Activated CD4-positive, alpha-beta T cell treated with anti-CD3 and anti-CD28 coated beads for 36 hours (primary cell): ENCODE results near the gene KLRC4. TPM values are rescaled to one million over a fixed set of nuclear protein-coding genes. Genes with fewer than 3 reads are reported as not detected.
"Not testable (repeated sequence)": the region's sequence is repeated elsewhere in the genome, so short reads cannot be mapped to it uniquely, and the experiment has no call there.

Experiments
- ATAC-seq: fragments of 200-7000 bp; cut with Tn5 transposase; one replicate; pipeline ENCODE4 v1.10.0; 2021; ENCODE audit warnings: mild to moderate bottlenecking, moderate library complexity
- CTCF ChIA-PET: fragments of 350-600 bp; sonication (Branson Sonifier 250); formaldehyde crosslinking; loops from one replicate; lab custom pipeline; 2021; ENCODE audit warnings: antibody characterized with exemption; lab: Charles Lee
- POLR2A ChIA-PET: fragments of 350-600 bp; sonication (Branson Sonifier 250); formaldehyde crosslinking; loops from one replicate; lab custom pipeline; 2021; ENCODE audit warnings: antibody characterized with exemption, inconsistent platforms; lab: Charles Lee
- DNase-seq: peaks from one replicate; pipeline ENCODE4 v3.0.0-alpha.2; 2020
- H3K27ac Mint-ChIP-seq: one replicate; pipeline ENCODE4 v1.8.0; 2021; ENCODE audit warnings: mixed read lengths
- H3K27me3 Mint-ChIP-seq: one replicate; pipeline ENCODE4 v1.8.0; 2021; ENCODE audit warnings: mixed read lengths
- H3K36me3 Mint-ChIP-seq: one replicate; pipeline ENCODE4 v1.8.0; 2021; ENCODE audit warnings: low read depth, mixed read lengths
- H3K4me1 Mint-ChIP-seq: one replicate; pipeline ENCODE4 v1.8.0; 2021; ENCODE audit warnings: mixed read lengths
- H3K4me3 Mint-ChIP-seq: one replicate; pipeline ENCODE4 v1.8.0; 2021; ENCODE audit warnings: mild to moderate bottlenecking, moderate library complexity, mixed read lengths
- H3K9me3 Mint-ChIP-seq: one replicate; pipeline ENCODE4 v1.8.0; 2021; ENCODE audit warnings: low read depth, mixed read lengths
- intact Hi-C, 2 experiments: fragments of 100-400 bp; cut with DNase I in 1 of 2; cut with micrococcal nuclease in 1 of 2; formaldehyde crosslinking; loops; one replicate each; pipeline versions ENCODE4 v1.14.2 to v1.15.1; 2022 to 2024; cut with DNase I, micrococcal nuclease
- total RNA-seq, 2 experiments: library from RNA; stranded (reverse); gene quantifications; one replicate each; pipeline ENCODE4 v1.2.3, GENCODE V29; 2021

The KLRC4 gene
- total RNA-seq, 2 experiments from 2014 or later: not detected

DNA sequence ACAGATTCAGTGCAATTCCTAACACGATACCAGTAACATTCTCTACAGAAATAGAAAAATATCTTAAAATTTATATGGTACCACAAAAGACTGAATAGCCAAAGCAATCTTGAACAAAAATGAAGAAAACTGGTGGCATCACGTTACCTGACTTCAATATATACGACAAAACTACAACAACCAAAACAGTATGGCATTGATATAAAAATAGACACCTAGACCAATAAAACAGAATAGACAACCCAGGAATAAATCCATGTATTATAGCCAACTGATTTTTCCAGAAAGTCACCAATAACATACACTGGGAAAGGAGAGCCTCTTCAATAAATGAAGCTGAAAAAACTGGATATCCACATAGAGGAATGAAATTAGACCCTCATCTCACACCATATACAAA lies 25.4 kb downstream of the KLRC4 start:
- Mint-ChIP-seq H3K27me3 (peaks cover 10% of the 10 kb centered on the region), H3K9me3 (no peaks in the 10 kb centered on the region), H3K4me3 (no peak overlapping the region), H3K27ac (no peak overlapping the region), H3K36me3 (no peaks in the 10 kb centered on the region), H3K4me1 (no peaks in the 10 kb centered on the region)
- no peak for DNase-seq
- ChIA-PET CTCF (interaction anchor here (0.6 kb wide), 1 partner anchor 224 kb away, joined by 3 read pairs; no protein-coding TSS in a partner anchor), POLR2A (no interaction called here)
- intact Hi-C loops: no loop called here
- no peak for ATAC-seq

DNA sequence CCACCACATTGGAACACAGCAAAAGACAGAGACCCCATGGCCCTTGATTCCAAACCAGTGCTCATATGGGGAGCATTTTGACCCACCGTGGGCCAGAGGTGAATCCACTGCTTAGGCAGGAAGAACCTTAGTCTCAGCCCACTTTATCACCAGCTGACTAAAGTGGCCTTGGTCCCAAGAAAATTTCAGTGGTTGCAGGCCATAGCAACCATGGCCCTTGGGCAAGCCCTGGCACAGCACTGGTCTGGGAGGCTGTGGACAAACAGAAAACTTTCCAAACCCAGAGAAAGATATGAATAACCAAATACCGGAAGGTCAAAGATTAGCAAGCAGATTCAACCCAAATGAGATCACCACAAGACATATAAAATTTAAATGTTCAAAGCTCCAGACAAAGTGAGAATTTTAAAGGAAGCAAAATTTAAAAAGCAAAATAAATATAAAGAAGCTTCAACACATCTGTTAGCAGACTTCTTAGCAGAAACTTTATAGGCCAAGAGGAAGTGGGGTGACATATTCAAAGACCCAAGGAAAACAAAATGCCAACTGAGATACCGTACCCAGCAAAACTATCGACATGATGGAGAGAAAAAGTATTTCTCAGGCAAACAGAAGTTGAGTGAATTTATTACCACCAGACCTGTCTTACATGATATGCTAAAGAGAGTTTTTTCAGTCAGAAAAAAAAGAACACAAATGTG lies 27.5 kb downstream of the KLRC4 start:
- no peak overlapping the region for H3K27ac Mint-ChIP-seq
- ChIA-PET CTCF (no interaction called here), POLR2A (no interaction called here)
- intact Hi-C loops: no loop called here
- H3K4me1 Mint-ChIP-seq: no peaks in the 10 kb centered on the region
- H3K36me3 Mint-ChIP-seq: no peaks in the 10 kb centered on the region
- peaks cover 6% of the 10 kb centered on the region for H3K27me3 Mint-ChIP-seq
- H3K4me3 Mint-ChIP-seq: no peak overlapping the region
- DNase-seq: no peak
- H3K9me3 Mint-ChIP-seq: no peaks in the 10 kb centered on the region
- ATAC-seq: no peak

DNA sequence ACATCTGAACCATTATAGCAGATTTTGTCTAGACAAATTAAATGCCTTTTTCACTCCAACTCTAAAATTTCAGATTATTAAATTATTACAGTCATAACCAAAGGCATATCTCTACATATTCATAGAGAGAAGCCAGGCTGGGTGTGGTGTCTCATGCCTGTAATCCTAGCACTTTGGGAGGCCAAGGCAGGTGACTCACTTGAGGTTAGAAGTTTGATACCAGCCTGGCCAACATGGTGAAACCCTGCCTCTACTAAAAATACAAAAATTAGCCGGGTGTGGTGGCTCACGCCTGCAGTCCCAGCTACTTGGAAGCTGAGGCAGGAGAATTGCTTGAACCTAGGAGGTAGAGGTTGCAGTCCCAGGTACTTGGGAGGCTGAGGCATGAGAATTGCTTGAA lies 30.8 kb downstream of the KLRC4 start:
- CTCF ChIA-PET, intact Hi-C loops, H3K27me3 Mint-ChIP-seq, H3K4me3 Mint-ChIP-seq, H3K27ac Mint-ChIP-seq, DNase-seq, POLR2A ChIA-PET, H3K9me3 Mint-ChIP-seq, H3K4me1 Mint-ChIP-seq, H3K36me3 Mint-ChIP-seq: not testable (repeated sequence)
- ATAC-seq: peak; percentile 26

DNA sequence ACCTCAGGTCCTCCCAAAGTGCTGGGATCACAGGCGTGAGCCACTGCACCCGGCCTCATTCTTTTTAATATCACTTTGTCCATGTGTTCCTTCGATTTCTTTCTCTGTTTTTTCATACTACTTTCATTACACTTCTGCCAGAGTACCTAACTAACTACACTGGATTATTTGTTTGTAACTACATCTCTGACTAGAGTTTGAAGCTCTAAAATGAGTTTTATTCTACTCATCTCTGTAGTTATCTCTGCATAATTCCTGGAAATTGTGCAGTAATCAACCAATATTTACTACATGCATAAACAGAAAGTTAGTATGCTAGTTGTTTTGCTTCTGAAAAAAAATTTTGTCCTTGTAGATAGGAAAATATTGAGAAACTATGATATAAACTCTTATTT lies 34.9 kb downstream of the KLRC4 start:
- H3K36me3 Mint-ChIP-seq: no peaks in the 10 kb centered on the region
- H3K27me3 Mint-ChIP-seq: no peaks in the 10 kb centered on the region
- CTCF ChIA-PET: no interaction called here
- POLR2A ChIA-PET: no interaction called here
- intact Hi-C loops: no loop called here
- no peak overlapping the region for H3K27ac Mint-ChIP-seq
- H3K4me3 Mint-ChIP-seq: no peak overlapping the region
- H3K4me1 Mint-ChIP-seq: peaks cover 6% of the 10 kb centered on the region
- no peak for ATAC-seq
- no peaks in the 10 kb centered on the region for H3K9me3 Mint-ChIP-seq
- no peak for DNase-seq

DNA sequence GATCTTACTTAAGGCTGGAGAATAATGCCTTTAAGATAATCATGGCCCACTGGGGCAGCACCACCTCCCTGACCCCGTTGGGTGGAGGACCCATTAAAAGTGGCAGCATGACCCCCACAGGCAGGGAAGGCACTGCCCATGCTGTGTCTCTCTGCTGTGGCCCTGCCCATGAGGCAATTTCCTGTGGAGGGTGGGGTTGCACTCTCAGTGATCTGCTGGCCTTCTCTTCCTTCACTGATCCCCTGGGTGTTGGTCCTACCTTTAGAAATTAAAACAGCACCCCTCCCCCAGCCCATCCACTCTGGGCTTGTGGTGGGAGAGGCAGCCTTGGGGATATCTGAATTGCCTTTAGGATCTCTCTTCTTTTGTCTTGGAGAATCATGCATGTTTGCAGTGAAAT lies 37.0 kb downstream of the KLRC4 start:
- Mint-ChIP-seq H3K4me3 (no peak overlapping the region), H3K27ac (no peak overlapping the region), H3K36me3 (peaks cover 1% of the 10 kb centered on the region), H3K27me3 (no peaks in the 10 kb centered on the region), H3K4me1 (peaks cover 10% of the 10 kb centered on the region), H3K9me3 (peaks cover 4% of the 10 kb centered on the region)
- ATAC-seq: no peak
- no peak for DNase-seq
- intact Hi-C loops: no loop called here
- POLR2A ChIA-PET: no interaction called here
- CTCF ChIA-PET: no interaction called here

DNA sequence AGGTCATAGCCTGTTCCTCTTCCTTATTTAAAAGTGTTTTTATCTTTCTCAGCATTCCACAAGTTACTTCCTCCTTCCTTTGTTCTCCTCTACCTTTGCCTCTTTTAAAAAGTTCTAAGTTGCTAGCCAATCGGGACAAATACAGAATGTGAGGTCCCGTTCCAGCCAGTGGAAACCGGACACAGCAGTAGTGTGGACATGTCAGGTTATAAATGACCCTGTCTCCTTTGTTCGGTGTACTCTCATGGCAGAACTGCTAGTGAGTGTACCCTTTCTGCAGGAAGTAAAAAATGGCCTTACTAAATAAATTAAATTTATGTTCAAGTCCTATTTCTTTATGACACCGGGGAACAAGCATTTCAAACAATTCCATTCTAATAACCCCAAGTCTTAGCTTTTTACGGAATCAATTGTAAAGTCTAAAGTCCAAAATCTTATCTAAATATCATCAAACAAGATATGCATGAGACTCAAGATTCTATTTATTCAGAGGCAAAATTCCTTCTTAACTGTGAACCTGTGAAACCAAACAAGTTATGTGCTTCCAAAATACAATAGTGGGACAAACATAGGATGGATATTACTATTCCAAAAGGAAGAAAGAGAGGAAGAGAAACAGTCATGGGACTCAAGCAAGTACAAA lies 37.5 kb downstream of the KLRC4 start:
- H3K4me1 Mint-ChIP-seq, H3K4me3 Mint-ChIP-seq, H3K9me3 Mint-ChIP-seq, H3K36me3 Mint-ChIP-seq, intact Hi-C loops, DNase-seq, H3K27ac Mint-ChIP-seq, POLR2A ChIA-PET, ATAC-seq, H3K27me3 Mint-ChIP-seq, CTCF ChIA-PET: not testable (repeated sequence)

DNA sequence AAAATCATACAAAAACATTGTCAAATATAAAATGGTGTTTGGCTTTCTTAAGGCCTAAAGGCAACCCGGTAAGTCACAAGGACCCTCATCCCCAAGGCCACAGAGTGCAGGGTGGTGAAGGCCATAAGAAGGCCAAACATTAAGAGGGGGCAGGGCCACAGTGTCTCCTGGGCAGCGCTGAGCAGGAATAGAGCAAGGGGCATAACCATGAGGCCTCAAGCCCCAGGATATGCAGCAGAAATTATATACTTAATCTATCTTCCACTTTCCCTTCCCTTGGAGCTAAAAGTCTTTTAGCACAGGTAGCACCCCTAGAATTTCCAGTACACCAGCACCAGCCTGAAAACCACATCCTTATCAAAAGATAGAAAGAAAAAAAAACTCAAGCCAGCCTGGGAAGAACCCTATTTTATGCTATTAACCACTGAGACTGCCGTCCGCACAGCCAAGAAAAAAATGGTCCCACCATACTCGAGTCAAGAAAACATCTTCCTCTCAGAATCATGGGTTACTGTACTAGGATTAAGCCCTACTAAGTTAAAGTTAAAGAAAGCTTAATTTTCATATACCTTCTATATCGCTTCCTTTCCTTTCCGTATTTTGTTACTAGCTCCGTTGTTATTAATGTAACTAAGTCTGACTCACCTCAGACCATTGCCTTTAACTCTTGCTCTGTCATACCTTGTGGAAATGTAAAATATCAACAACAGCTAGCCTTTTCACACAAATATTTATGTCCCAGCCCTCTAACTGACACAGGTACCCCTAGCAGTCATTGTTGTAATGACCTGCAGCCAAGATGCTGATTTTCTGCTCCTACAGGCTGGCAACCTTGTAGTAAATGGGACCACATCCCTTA lies 39.8 kb downstream of the KLRC4 start:
- no peak overlapping the region for H3K4me3 Mint-ChIP-seq
- intact Hi-C loops: loop anchor here in 1 of 2 experiments (10.0 kb wide), 1 partner anchor 625 kb away; no protein-coding TSS in a partner anchor
- no peak overlapping the region for H3K27ac Mint-ChIP-seq
- DNase-seq (no peak), ATAC-seq (no peak)
- CTCF ChIA-PET: no interaction called here
- H3K27me3 Mint-ChIP-seq: no peaks in the 10 kb centered on the region
- POLR2A ChIA-PET: no interaction called here
- peaks cover 10% of the 10 kb centered on the region for H3K4me1 Mint-ChIP-seq
- peaks cover 2% of the 10 kb centered on the region for H3K36me3 Mint-ChIP-seq
- H3K9me3 Mint-ChIP-seq: peaks cover 4% of the 10 kb centered on the region

DNA sequence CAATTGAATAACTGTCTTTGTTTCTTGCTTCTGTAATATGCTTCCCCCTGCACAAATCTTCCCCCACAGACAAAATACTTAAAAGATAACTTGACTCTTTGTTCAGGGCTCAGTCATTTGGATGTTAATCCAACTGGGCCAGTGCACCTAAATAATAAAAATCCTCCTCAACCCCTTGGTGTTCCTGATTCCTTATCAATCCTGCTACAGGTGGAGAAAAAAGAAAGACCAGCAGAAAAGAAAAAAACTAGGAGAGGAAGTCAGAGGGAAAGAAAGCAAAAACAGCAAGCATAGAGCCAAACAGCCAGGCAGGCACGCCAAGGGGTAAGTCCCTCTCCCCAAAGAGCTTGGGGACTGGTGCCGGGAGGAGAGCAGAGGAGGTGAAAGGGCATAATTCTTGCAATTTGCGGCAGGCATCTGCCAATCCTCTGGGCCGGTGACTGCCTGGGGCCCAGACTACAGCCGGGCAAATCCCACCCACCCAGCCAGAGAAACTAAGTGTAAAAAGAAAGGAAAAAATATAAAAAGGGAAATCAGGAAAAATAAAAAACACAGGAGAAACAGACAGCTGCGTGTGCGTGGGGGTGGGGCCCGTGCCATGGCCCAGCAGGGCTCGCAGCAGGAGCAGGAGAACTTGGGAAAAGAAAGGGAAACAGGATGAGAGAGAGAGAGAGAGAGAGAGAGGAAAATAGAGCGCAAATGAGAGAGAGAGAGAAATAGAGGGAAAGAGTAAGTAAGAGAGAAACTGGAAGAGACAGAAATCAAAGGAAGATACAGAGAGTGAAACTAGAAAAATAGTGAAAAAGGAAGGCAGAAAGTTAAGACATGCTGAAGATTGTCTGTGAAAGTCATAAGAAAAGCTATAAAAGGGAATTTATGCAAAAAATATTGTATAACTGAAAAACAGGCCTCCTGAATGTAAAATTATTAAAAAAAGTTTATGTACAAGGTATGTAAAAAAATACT lies 41.1 kb downstream of the KLRC4 start:
- intact Hi-C loops: loop anchor here in 1 of 2 experiments (10.0 kb wide), 1 partner anchor 624 kb away; no protein-coding TSS in a partner anchor
- Mint-ChIP-seq H3K36me3 (peaks cover 2% of the 10 kb centered on the region), H3K4me1 (peaks cover 10% of the 10 kb centered on the region), H3K27me3 (no peaks in the 10 kb centered on the region), H3K4me3 (no peak overlapping the region), H3K9me3 (peaks cover 4% of the 10 kb centered on the region), H3K27ac (no peak overlapping the region)
- no peak for DNase-seq
- no peak for ATAC-seq
- CTCF ChIA-PET: interaction anchor here (1.6 kb wide), 1 partner anchor 22 kb away, joined by 4 read pairs; no protein-coding TSS in a partner anchor
- POLR2A ChIA-PET: no interaction called here

DNA sequence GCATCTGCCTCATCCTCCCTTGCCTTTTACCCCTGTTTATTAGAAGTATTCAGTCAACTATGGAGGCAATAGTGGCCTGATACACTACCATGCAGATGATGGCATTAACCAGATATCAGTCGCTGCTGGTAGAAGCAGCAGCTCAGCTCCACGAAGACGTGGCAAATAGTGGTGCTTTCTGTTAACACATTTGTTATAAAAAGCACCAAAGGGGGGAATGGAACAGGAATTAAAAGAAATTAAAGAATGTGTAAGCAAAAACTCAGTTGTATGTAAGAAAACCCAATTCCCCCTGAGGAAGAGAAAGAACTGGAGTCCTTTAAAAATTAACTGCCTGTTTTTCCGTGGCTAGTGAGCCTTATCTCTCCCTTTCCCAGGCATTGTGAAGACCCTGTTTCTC lies 41.8 kb downstream of the KLRC4 start:
- H3K9me3 Mint-ChIP-seq, ATAC-seq, H3K27ac Mint-ChIP-seq, DNase-seq, H3K4me3 Mint-ChIP-seq, H3K27me3 Mint-ChIP-seq, H3K36me3 Mint-ChIP-seq, POLR2A ChIA-PET, H3K4me1 Mint-ChIP-seq: not testable (repeated sequence)
- CTCF ChIA-PET: interaction anchor here (1.2 to 1.6 kb wide), 2 partner anchors 23 to 132 kb away, joined by 4 read pairs; no protein-coding TSS in a partner anchor
- intact Hi-C loops: loop anchor here in 1 of 2 experiments (10.0 kb wide), 1 partner anchor 623 kb away; no protein-coding TSS in a partner anchor

DNA sequence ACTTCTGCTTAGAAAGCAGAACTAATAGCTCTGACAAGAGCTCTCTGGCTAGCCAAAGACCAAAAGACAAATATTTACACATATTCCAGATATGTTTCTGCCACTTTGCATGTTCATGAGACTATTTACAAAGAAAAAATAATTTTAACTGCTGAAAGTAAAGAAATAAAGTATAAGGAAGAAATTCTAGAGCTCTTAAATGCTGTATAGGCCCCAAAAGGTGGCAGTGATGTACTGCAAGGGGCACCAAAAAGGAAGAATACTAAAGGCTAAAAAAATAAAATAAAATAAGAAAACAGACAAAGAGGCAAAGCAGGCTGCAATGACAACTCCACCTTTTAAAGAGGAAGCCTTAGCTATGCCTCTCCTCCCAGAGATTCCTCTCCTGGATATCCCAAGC lies 42.7 kb downstream of the KLRC4 start:
- intact Hi-C loops: loop anchor here in 1 of 2 experiments (10.0 kb wide), 1 partner anchor 622 kb away; no protein-coding TSS in a partner anchor
- DNase-seq: no peak
- CTCF ChIA-PET: interaction anchor here (0.8 to 1.6 kb wide), 6 partner anchors 10 to 1168 kb away, joined by 3 to 4 read pairs (median 4); no protein-coding TSS in a partner anchor
- H3K27ac Mint-ChIP-seq: no peak overlapping the region
- no peak for ATAC-seq
- no peak overlapping the region for H3K4me3 Mint-ChIP-seq
- peaks cover 3% of the 10 kb centered on the region for H3K4me1 Mint-ChIP-seq
- H3K36me3 Mint-ChIP-seq: peaks cover 2% of the 10 kb centered on the region
- no peaks in the 10 kb centered on the region for H3K27me3 Mint-ChIP-seq
- POLR2A ChIA-PET: interaction anchor here (0.6 kb wide), 1 partner anchor 244 kb away, joined by 4 read pairs; no protein-coding TSS in a partner anchor
- peaks cover 4% of the 10 kb centered on the region for H3K9me3 Mint-ChIP-seq
